HepG2 (cell line): ENCODE data around the gene TOR1B. TPM values are rescaled to one million over a fixed set of nuclear protein-coding genes. Genes with fewer than 3 reads are reported as not detected.
"Not testable (repeated sequence)": the region's sequence is repeated elsewhere in the genome, so short reads cannot be mapped to it uniquely, and the experiment has no call there.

Experiments
- ATAC-seq: fragments of 200-7000 bp; cut with Tn5 transposase; 3 replicates; pipeline ENCODE4 v1.9.1; 2020; ENCODE audit warnings: mild to moderate bottlenecking, moderate library complexity
- BruUV-seq: library from RNA; stranded (reverse); fragments of 400-500 nt; replicated peaks from 2 replicates; lab custom pipeline; 2021; lab: Mats Ljungman, UMichigan
- CTCF ChIA-PET: fragments of 300-600 bp; formaldehyde crosslinking; extraction: SDS; loops from one replicate; lab custom pipeline; 2021; ENCODE audit warnings: low total read pairs, inconsistent platforms, low intra/inter-chr PET ratio; lab: Yijun Ruan, JAX
- POLR2A ChIA-PET: fragments of 350-600 bp; sonication (Branson Sonifier 250); formaldehyde crosslinking; loops from one replicate; lab custom pipeline; 2020; ENCODE audit warnings: antibody characterized with exemption, inconsistent platforms; lab: Yijun Ruan, JAX
- DNase-seq: peaks from one replicate; pipeline ENCODE4 v3.0.0-alpha.2; 2015; ENCODE audit warnings: low spot score
- FAIRE-seq: peaks from 3 replicates; lab custom pipeline; 2011; peaks lifted over from hg19 to GRCh38; lab: Jason Lieb, UNC
- H2AFZ ChIP-seq: one replicate; pipeline ENCODE4 v1.6.1; 2011; ENCODE audit warnings: low read length, inconsistent platforms
- H3K27ac ChIP-seq: fragments of 300-600 bp; 3 replicates; pipeline ENCODE4 v1.8.0; 2011; ENCODE audit warnings: mixed run types, mild to moderate bottlenecking, mixed read lengths, low read length, inconsistent platforms; ENCODE audit not compliant: insufficient read depth; ENCODE audit errors: extremely low read length
- H3K27me3 ChIP-seq, 2 experiments: fragments of 200-600 bp in 1 of 2; 2 replicates in 1 of 2; 3 replicates in 1 of 2; pipeline versions ENCODE4 v1.6.0 to v1.8.0; 2011; ENCODE audit warnings: low read length in 2 of 2, mild to moderate bottlenecking in 2 of 2, moderate library complexity in 2 of 2, inconsistent platforms in 1 of 2; ENCODE audit not compliant: insufficient read depth in 2 of 2, control insufficient read depth in 1 of 2
- H3K36me3 ChIP-seq, 2 experiments: fragments of 200-600 bp in 1 of 2; replicated peaks in 1 of 2; 2 replicates in 1 of 2; 3 replicates in 1 of 2; pipeline versions ENCODE4 v1.5.1 to v1.8.0; 2011; ENCODE audit warnings: low read length in 2 of 2, inconsistent platforms in 1 of 2; ENCODE audit not compliant: insufficient read depth in 2 of 2, control insufficient read depth in 1 of 2
- H3K4me1 ChIP-seq: 2 replicates; pipeline ENCODE4 v1.5.1; 2012; ENCODE audit warnings: low read length, inconsistent platforms; ENCODE audit not compliant: insufficient read depth
- H3K4me2 ChIP-seq: 2 replicates; pipeline ENCODE4 v1.6.0; 2011; ENCODE audit warnings: low read depth, low read length, inconsistent platforms
- H3K4me3 ChIP-seq, 3 experiments: fragments of 200-600 bp in 1 of 3; sonication (generic), shearing (Covaris generic) in 1 of 3; replicated peaks in 1 of 3; 2 replicates each; pipeline ENCODE4 v1.5.1; 2011 to 2016; ENCODE audit warnings: low read length in 3 of 3, inconsistent platforms in 2 of 3, low read depth in 2 of 3, mild to moderate bottlenecking in 2 of 3, control low read depth in 1 of 3, mixed read lengths in 1 of 3; ENCODE audit not compliant: insufficient read depth in 1 of 3
- H3K79me2 ChIP-seq: one replicate; pipeline ENCODE4 v1.6.1; 2011; ENCODE audit warnings: low read length, inconsistent platforms; ENCODE audit not compliant: insufficient read depth
- H3K9ac ChIP-seq: 2 replicates; pipeline ENCODE4 v1.6.0; 2011; ENCODE audit warnings: mild to moderate bottlenecking, low read depth, low read length, inconsistent platforms; ENCODE audit not compliant: insufficient read depth
- H3K9me3 ChIP-seq: 2 replicates; pipeline ENCODE4 v1.5.1; 2012; ENCODE audit warnings: mild to moderate bottlenecking, low read length
- H4K20me1 ChIP-seq: 2 replicates; pipeline ENCODE4 v1.6.0; 2011; ENCODE audit warnings: inconsistent platforms, mild to moderate bottlenecking, low read length, moderate library complexity; ENCODE audit not compliant: insufficient read depth
- MED13 ChIP-seq: sonication (generic); formaldehyde crosslinking; IDR thresholded peaks from 2 replicates; pipeline ENCODE4 v1.5.0; 2020; ENCODE audit warnings: missing genetic modification reagents
- ZNF350 ChIP-seq: sonication (generic); formaldehyde crosslinking; IDR thresholded peaks from 2 replicates; pipeline ENCODE4 v1.4.0; 2020; ENCODE audit warnings: mild to moderate bottlenecking, low read depth, missing genetic modification reagents, borderline replicate concordance
- ZNF839 ChIP-seq: sonication (generic); formaldehyde crosslinking; IDR thresholded peaks from 2 replicates; pipeline ENCODE4 v1.4.0; 2020; ENCODE audit warnings: missing genetic modification reagents, mild to moderate bottlenecking, borderline replicate concordance
- WGBS: methylation state at CpG from one replicate; pipeline ENCODE4 v1.1.6; 2017; ENCODE audit warnings: low lambda C conversion rate; 5-methylcytosine and 5-hydroxymethylcytosine counted together
- in situ Hi-C: cut with HindIII; loops from 2 replicates; pipeline ENCODE4 v1.10.0; 2017; ENCODE audit warnings: low pct_unique_long_range_greater_than_20kb; ENCODE audit not compliant: extremely low pct_ligation_motif_present
- intact Hi-C: fragments of 100-400 bp; cut with micrococcal nuclease; formaldehyde crosslinking; loops from one replicate; pipeline ENCODE4 v1.10.0; 2022; ENCODE audit not compliant: unreplicated experiment
- polyA plus RNA-seq, 8 experiments: library from polyadenylated mRNA; depleted of rRNA in 3 of 8; stranded (reverse) in 7 of 8; unstranded in 1 of 8; fragments of >200 nt; fragmentation: Illumina TruSeq in 4 of 8; extraction: Trizol in 4 of 8; gene quantifications; 2 replicates each; pipeline versions ENCODE4 v1.2.1 to v1.2.3, GENCODE V29; 2011 to 2016; ENCODE audit warnings: low read depth in 4 of 8, missing spikeins in 1 of 8, mixed read lengths in 1 of 8; ENCODE audit not compliant: insufficient read depth in 1 of 8
- total RNA-seq, 5 experiments: library from RNA; depleted of rRNA; stranded (reverse); fragments of >200 nt; fragmentation: Illumina TruSeq; extraction: Trizol; gene quantifications; 2 replicates each; pipeline ENCODE4 v1.2.3, GENCODE V29; 2016; ENCODE audit warnings: low read depth in 1 of 5

The TOR1B gene
- total and polyA plus RNA-seq, 2 of the 13 experiments (the other 11 are each of a cell fraction or from before 2014, with no cell fraction given), result 18.1 to 21.3 TPM

- H2AFZ ChIP-seq, result no peak overlapping the region
- no peaks in the 10 kb centered on the region for H4K20me1 ChIP-seq
- POLR2A ChIA-PET, result no interaction called here
- intact Hi-C loops, result no loop called here
- H3K36me3 ChIP-seq, result no peaks in the 10 kb centered on the region
- H3K4me1 ChIP-seq, result peaks cover 26% of the 10 kb centered on the region
- peaks cover 5 to 26% of the 10 kb centered on the region in 2 experiments for H3K27me3 ChIP-seq
- no peak overlapping the region for H3K4me3 ChIP-seq
- no peaks in the 10 kb centered on the region for H3K79me2 ChIP-seq
- ATAC-seq (no peak; the same call in 2 of the 3 replicates), FAIRE-seq (no peak), DNase-seq (no peak)
- in situ Hi-C loops, result no loop called here
- no TSS peak for BruUV-seq
- no peak overlapping the region for H3K9ac ChIP-seq
- H3K4me2 ChIP-seq, result no peak overlapping the region
- no peaks in the 10 kb centered on the region for H3K9me3 ChIP-seq
- WGBS, result 18% methylated on average over 6 of the region's 13 CpGs
- TF ChIP-seq ZNF839, result no peak
- TF ChIP-seq ZNF350, result no peak
- no peak for TF ChIP-seq MED13 (CRISPR knock-in tag)
- CTCF ChIA-PET, result no interaction called here
- H3K27ac ChIP-seq, result no peak overlapping the region
Observed at GRCh38 chr9:129759804-129760502, 43.0 kb upstream of the TOR1B start.

- CTCF ChIA-PET, H3K4me2 ChIP-seq, H4K20me1 ChIP-seq, H3K9me3 ChIP-seq, H3K9ac ChIP-seq, POLR2A ChIA-PET, FAIRE-seq, H3K79me2 ChIP-seq, ATAC-seq, DNase-seq, H3K36me3 ChIP-seq, H3K4me3 ChIP-seq, H2AFZ ChIP-seq, H3K27ac ChIP-seq, BruUV-seq, in situ Hi-C loops: not testable (repeated sequence)
- 53% methylated on average over 7 of the region's 7 CpGs for WGBS
- intact Hi-C loops, result loop anchor here (1.0 kb wide), 1 partner anchor 17 kb away; no protein-coding TSS in a partner anchor
- Histone ChIP-seq H3K4me1 (peaks cover 26% of the 10 kb centered on the region), H3K27me3 (peaks cover 4 to 19% of the 10 kb centered on the region in 2 experiments; a peak in 4 of 5 replicates)
Observed at GRCh38 chr9:129760784-129761183, 42.2 kb upstream of the TOR1B start.
